Left renal pelvis (tissue), 4 donors: ENCODE results near the gene ZNF668. TPM values are rescaled to one million over a fixed set of nuclear protein-coding genes. Genes with fewer than 3 reads are reported as not detected.
"Not testable (repeated sequence)": the region's sequence is repeated elsewhere in the genome, so short reads cannot be mapped to it uniquely, and the experiment has no call there.

Experiments
- DNase-seq, 4 donors: peaks; one replicate each; pipeline ENCODE4 v3.0.0-alpha.2; 2013; ENCODE audit warnings: low read depth in 4 of 4, low spot score in 3 of 4
- polyA plus RNA-seq, 4 donors: library from polyadenylated mRNA; unstranded; fragments of 120-200 nt; gene quantifications; one replicate each; pipeline ENCODE4 v1.2.1, GENCODE V29; 2013; ENCODE audit not compliant: insufficient read length in 4 of 4

Gene ZNF668
- polyA plus RNA-seq, 4 donors = 4.6 to 9.0 (median 5.7) TPM

DNA sequence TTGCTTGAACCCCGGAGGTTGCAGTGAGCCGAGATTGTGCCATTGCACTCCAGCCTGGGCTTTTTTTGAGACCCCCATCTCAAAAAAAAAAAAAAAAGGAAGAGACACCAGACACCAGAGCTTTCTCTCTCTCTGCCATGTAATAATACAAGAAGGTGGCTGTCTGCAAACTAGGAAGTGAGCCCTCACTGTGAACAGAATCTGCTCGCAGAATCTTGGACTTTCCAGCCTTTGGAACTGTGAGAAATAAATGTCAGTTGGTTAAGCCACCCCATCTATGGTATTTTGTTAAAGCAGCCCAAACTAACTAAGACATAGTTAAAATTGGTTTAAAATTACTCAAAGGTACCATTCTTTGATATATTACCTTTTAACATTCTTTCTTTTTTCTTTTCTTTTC lies 53.5 kb downstream of the ZNF668 start:
- DNase-seq = no peak

DNA sequence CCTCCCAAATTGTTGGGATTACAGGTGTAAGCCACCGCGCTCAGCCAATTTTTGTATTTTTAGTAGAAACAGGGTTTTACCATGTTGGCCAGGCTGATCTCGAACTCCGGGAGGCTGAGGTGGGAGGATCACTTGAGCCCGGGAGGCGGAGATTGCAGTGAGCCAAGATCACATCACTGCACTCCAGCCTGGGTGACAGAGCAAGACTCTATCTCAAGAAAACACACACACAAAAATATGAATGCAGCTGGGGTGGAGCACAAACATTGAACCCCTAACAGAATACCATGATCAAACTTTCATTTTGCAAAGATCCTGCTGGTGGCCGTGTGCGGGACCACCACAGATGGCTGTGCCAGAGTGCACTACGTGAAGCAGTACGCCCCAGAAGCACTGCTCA lies 56.3 kb downstream of the ZNF668 start:
- DNase-seq = not testable (repeated sequence)

DNA sequence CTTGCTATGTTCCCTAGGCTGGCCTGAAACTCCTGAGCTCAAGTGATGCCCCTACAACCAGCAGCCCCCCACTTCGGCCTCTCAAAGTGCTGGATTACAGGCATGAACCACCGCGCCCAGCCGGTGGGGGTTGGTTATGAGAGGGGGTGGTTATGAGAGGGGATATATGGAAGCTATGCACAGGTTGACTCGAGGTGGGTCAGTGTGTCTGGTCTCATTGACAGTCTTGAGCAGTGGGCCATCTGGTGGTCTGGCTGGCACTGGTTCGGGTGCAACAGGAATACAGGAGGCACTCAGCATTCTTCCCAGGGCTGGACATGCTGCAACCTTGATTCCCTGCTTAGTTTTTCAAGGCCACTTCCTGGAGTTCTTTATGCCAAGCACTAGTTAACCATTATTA lies 58.0 kb downstream of the ZNF668 start:
- no peak for DNase-seq

DNA sequence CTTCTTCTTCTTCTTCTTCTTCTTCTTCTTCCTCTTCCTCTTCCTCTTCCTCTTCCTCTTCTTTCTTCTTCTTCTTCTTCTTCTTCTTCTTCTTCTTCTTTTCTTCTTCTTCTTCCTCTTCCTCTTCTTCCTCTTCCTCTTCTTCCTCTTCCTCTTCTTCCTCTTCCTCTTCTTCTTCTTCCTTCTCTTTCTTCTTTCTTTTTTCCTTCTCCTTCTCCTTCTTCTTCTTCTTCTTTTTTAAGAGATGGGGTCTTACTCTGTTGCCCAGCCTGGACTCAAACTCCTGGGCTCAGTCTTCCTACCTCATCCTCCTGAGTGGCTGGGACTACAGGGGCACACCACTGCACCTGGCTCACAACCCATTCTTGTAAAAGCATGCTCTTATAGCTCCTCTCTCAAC lies 60.7 kb downstream of the ZNF668 start:
- not testable (repeated sequence) for DNase-seq

DNA sequence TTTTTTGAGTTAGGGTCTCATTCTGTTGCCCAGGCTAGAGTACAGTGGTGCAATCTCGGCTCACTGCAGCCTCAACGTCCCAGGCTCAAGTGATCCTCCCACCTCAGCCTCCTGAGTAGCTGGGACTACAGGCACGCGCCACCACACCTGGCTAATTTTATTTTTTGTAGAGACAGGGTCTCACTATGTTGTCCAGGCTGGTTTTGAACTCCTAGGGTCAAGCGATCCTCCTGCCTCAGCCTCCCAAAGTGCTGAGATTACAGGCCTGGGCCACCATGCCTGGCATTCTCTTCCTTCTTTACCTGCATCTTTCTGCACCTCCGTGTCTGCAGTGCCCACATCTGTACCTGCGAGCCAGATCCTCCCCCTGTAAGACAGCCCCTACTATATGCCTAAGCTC lies 62.2 kb downstream of the ZNF668 start:
- not testable (repeated sequence) for DNase-seq

Other genes with a start within 250 kb of the ZNF668 start
- 10 to 100 TPM; 35.3 to 51.7 (median 43.7) TPM for gene BCL7C, start 180.2 kb downstream of the ZNF668 start, polyA plus RNA-seq
- gene CTF1, start 177.6 kb downstream of the ZNF668 start, polyA plus RNA-seq = 1 to 10 TPM; 6.9 to 8.8 (median 7.7) TPM
- 10 to 100 TPM; 16.5 to 35.4 (median 18.3) TPM for gene FBXL19, start 150.7 kb downstream of the ZNF668 start, polyA plus RNA-seq
- 10 to 100 TPM; 13.1 to 18.7 (median 17.4) TPM for gene ORAI3, start 125.2 kb downstream of the ZNF668 start, polyA plus RNA-seq
- gene SETD1A, start 116.5 kb downstream of the ZNF668 start, polyA plus RNA-seq = 10 to 100 TPM; 15.2 to 20.7 (median 15.7) TPM
- gene HSD3B7, start 89.0 kb downstream of the ZNF668 start, polyA plus RNA-seq = 10 to 100 TPM in 2 of 4 donors, 1 to 10 TPM in 2; 6.7 to 11.8 (median 8.9) TPM
- gene STX1B, start 63.6 kb downstream of the ZNF668 start, polyA plus RNA-seq = 1 to 10 TPM; 1.2 to 2.8 (median 2.2) TPM
- gene STX4, start 40.7 kb downstream of the ZNF668 start, polyA plus RNA-seq = 10 to 100 TPM; 29.1 to 48.6 (median 34.8) TPM
- gene ZNF646, start 182 bp upstream of the ZNF668 start, polyA plus RNA-seq = 10 to 100 TPM; 10.3 to 15.0 (median 11.7) TPM
- 1 to 10 TPM in 3 of 4 donors, under 1 TPM in 1; 0.59 to 2.1 (median 1.1) TPM for gene PRSS53, start 14.7 kb upstream of the ZNF668 start, polyA plus RNA-seq
- gene VKORC1, start 20.6 kb upstream of the ZNF668 start, polyA plus RNA-seq = 10 to 100 TPM; 74.1 to 77.8 (median 76.9) TPM
- 10 to 100 TPM; 30.1 to 46.3 (median 35.9) TPM for gene BCKDK, start 34.1 kb upstream of the ZNF668 start, polyA plus RNA-seq
- gene KAT8, start 43.4 kb upstream of the ZNF668 start, polyA plus RNA-seq = 10 to 100 TPM; 54.1 to 80.2 (median 62.6) TPM
- gene PRSS8, start 61.5 kb upstream of the ZNF668 start, polyA plus RNA-seq = 10 to 100 TPM in 3 of 4 donors, 1 to 10 TPM in 1; 2.1 to 70.6 (median 54.9) TPM
- gene PRSS36, start 75.8 kb upstream of the ZNF668 start, polyA plus RNA-seq = 1 to 10 TPM in 2 of 4 donors, under 1 TPM in 2; 0.73 to 2.4 (median 1.5) TPM
- 100 to 1,000 TPM; 577 to 823 (median 699) TPM for gene FUS, start 105.9 kb upstream of the ZNF668 start, polyA plus RNA-seq
- 10 to 100 TPM in 2 of 4 donors, 1 to 10 TPM in 2; 8.5 to 13.7 (median 10.9) TPM for gene PYCARD, start 128.5 kb upstream of the ZNF668 start, polyA plus RNA-seq
- under 1 TPM; 0.04 to 0.15 (median 0.11) TPM for gene TRIM72, start 139.9 kb upstream of the ZNF668 start, polyA plus RNA-seq
- gene PYDC1, start 142.9 kb upstream of the ZNF668 start, polyA plus RNA-seq = not detected
- 1 to 10 TPM; 1.3 to 5.4 (median 2.5) TPM for gene ITGAM, start 185.7 kb upstream of the ZNF668 start, polyA plus RNA-seq